Measurements from ENCODE around the gene TRABD2A.
A peak's percentile ranks its signal among the peaks of the same experiment; 100 is the strongest.

The TRABD2A gene

DNA sequence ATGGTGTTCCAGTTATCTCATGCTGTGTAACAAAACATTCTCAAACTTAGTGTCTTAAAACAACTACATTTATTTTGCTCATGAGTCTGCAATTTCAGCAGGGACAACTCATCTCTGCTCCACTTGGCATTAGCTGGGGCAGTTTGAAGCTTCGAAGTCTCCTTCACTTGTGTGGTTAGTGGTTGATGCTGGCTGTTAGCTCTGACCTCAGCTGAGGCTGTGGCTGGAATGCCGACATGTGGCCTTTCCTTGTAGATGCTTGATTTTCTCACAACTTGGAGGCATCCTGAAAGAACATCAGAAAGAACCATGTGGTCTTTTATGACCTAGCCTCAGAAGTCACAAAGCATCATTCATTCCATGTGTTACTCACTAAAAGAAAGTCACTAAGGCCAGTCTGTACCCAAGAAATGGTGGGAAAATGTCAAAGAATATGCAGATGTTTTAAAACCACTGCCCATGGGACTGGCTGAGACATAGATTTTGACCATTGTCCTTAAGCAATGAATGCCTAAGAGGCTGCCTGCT is 20.8 kb upstream of the TRABD2A start:
- no peak overlapping the region for H3K27ac ChIP-seq
- DNase-seq (ENCODE audit: low spot score) = no peak
- TF ChIP-seq, protein P1, sequence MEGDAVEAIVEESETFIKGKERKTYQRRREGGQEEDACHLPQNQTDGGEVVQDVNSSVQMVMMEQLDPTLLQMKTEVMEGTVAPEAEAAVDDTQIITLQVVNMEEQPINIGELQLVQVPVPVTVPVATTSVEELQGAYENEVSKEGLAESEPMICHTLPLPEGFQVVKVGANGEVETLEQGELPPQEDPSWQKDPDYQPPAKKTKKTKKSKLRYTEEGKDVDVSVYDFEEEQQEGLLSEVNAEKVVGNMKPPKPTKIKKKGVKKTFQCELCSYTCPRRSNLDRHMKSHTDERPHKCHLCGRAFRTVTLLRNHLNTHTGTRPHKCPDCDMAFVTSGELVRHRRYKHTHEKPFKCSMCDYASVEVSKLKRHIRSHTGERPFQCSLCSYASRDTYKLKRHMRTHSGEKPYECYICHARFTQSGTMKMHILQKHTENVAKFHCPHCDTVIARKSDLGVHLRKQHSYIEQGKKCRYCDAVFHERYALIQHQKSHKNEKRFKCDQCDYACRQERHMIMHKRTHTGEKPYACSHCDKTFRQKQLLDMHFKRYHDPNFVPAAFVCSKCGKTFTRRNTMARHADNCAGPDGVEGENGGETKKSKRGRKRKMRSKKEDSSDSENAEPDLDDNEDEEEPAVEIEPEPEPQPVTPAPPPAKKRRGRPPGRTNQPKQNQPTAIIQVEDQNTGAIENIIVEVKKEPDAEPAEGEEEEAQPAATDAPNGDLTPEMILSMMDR (IDR thresholded peaks at IDR 0.05) = no peak
- H3K4me3 ChIP-seq = no peak overlapping the region

DNA sequence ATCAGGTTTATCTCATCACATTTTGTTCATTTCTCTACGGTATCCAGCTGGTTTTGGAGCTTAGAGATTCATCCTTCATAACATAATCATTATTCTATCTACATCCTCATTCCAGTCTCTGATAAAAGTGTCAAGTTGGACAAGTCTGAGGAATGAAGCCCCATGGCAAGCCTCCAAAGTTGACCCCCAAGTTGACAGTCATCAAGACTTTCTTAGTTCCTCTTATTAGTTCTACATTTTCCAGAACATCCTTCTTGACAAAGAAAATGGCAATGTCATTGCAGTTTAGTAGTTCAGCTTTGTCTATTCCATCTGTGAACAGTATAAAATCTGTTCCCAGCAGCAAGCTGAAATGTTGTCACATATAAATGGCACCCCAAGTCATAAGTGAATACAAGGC is 20.1 kb upstream of the TRABD2A start:
- H3K4me3 ChIP-seq = no peak overlapping the region
- no peak overlapping the region for H3K27ac ChIP-seq
- TF ChIP-seq, protein P1 (IDR thresholded peaks at IDR 0.05) = no peak
- DNase-seq (ENCODE audit: low spot score) = no peak

DNA sequence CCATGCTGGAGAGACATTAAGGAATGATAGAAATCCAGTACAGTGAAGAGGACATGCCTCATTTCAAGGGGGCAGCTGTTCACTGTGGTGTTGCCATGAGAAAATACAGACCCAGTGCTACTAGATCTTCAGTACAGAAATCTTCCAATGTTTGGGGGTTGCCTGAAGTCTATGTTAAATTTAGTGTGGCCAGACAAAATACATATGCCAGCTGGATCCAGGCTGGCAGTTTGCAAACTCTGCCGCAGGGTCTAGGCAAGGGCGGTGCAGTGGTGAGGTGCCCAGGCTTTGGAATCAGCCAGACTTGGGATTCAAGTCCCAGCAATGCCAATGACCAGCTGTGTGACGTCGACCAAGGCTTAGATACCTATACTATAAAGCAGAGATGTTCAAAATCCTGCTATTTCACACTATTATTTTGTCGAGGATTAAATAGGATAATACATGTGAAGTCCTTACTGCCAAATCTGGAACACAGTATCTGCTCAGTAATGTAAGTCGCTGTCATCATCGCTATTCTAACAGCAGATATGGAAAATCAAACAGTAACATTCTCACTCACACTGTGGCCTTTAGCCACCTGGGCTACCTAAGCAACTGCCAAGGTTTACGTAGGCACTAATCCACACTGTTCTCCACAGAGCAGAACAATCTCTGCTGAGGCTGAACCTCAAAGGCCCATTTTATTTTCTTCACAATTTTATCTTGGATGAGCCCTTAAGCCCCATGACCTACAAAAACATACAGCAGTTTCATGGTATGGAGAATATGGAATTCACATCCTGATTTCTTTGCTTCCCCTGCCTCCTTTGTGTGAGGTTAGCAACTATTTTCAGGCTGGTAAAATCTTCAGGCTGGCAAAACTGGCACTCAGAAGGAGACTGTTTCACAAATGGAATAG is 18.7 kb upstream of the TRABD2A start:
- DNase-seq (ENCODE audit: low spot score) = no peak
- H3K27ac ChIP-seq = no peak overlapping the region
- no peak overlapping the region for H3K4me3 ChIP-seq
- TF ChIP-seq, protein P1 (IDR thresholded peaks at IDR 0.05) = no peak

DNA sequence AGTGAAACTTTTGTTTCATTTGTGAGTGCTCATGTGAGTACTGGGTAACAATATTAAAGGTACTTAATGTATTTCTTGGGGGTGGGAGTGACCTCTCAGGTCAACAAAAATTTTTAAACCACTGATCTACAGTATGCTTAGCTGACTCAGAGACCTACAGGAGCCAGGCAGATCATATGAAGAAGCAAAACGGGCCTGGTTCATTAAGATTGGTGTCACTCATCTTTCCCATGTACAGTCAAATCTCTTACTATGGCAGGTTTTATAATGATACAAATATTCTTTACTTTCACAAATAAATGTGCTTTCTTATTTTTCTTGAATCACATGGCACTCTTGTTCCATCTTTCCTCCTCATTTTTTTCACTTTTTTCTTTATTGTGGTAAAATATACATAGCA is 16.9 kb upstream of the TRABD2A start:
- peak overlapping the region in 1 of 2 donors; percentile 31 for H3K27ac ChIP-seq
- TF ChIP-seq, protein P1 (IDR thresholded peaks at IDR 0.05) = no peak
- no peak overlapping the region for H3K4me3 ChIP-seq
- no peak for DNase-seq (ENCODE audit: low spot score)

DNA sequence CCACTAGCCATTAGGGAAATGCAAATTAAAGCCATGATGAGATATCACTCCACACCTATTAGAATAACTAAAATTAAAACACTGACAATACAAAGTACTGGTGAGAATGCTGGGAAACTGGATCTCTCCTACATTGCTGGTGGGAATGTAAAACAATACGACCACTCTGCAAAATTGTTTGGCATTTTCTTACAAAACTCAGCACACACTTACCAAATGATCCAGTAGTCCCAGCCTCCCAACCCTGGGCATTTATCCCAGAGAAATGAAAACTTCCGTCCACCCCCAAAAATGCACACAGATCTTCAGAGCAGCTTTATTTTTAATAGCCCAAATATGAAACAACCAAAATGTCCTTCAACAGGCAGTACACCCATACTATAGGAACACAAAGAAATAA is 15.7 kb upstream of the TRABD2A start:
- DNase-seq (ENCODE audit: low spot score) = no peak
- peak overlapping the region in 1 of 2 donors; percentile 18 for H3K27ac ChIP-seq
- TF ChIP-seq, protein P1 (IDR thresholded peaks at IDR 0.05) = no peak
- no peak overlapping the region for H3K4me3 ChIP-seq

DNA sequence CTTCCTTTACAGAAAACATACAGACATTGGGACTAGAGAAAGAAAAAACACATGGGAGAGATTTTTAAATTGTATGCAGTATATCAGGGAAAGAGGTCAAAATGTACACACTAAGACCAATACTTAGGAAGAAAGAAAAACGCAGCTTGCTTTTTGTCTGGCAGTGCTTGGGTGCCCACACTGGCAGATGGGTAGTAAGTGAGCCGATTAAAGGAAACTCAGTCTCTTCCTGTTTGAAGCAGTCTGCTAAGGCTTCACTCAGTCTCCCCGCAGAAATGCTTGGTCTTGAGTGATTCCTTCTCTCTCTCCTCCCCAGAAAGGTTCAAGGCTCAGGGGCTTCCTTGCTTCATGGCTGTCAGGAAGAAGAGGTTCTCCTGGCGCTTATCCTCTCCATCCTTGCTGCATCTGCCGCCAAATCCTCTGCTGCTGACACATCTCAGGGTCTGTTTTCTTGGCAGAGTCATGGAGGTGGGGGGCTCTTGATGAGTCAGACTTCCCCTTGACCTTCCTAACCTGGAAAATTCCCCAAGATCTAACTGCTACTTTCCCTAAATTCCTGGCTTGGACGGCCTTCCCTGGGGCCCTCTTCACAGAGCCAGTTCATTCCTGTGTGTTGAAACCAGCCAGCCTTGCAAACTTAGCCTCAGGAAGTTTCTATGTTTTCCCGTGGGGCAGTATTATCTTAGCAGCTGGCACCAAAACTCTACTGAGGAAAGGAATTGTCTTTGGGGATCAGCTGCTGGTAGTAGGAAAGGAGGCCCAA is 14.1 kb upstream of the TRABD2A start:
- TF ChIP-seq, protein P1 (IDR thresholded peaks at IDR 0.05) = no peak
- no peak overlapping the region for H3K4me3 ChIP-seq
- no peak for DNase-seq (ENCODE audit: low spot score)
- H3K27ac ChIP-seq = peak overlapping the region in 1 of 2 donors; percentile 28
